H1 (cell line): ENCODE data around the gene MKKS. TPM values are rescaled to one million over a fixed set of nuclear protein-coding genes. Genes with fewer than 3 reads are reported as not detected.
A peak's percentile ranks its signal among the peaks of the same experiment; 100 is the strongest.

Experiments
- CTCF ChIA-PET: fragments of 300-600 bp; sonication (Branson Sonifier 250); formaldehyde crosslinking; loops from one replicate; lab custom pipeline; 2021; ENCODE audit not compliant: partially characterized antibody; lab: Charles Lee
- POLR2A ChIA-PET: fragments of 300-600 bp; sonication (Branson Sonifier 250); formaldehyde crosslinking; loops from one replicate; lab custom pipeline; 2021; ENCODE audit warnings: inconsistent platforms; ENCODE audit not compliant: partially characterized antibody; lab: Charles Lee
- DNase-seq, 2 experiments: peaks; one replicate each; pipeline versions ENCODE4 v3.0.0 to v3.0.0-alpha.2; 2010 to 2022; ENCODE audit warnings: low spot score in 2 of 2, low read depth in 1 of 2, mixed read lengths in 1 of 2
- FAIRE-seq: peaks from 2 replicates; lab custom pipeline; 2011; peaks lifted over from hg19 to GRCh38; lab: Jason Lieb, UNC
- H2AFZ ChIP-seq: 2 replicates; pipeline ENCODE4 v1.8.1; 2012; ENCODE audit warnings: low read length, inconsistent platforms
- H2AK5ac ChIP-seq: 2 replicates; pipeline ENCODE4 v1.6.1; 2013; ENCODE audit warnings: low read depth, low read length
- H2BK120ac ChIP-seq: replicated peaks from 2 replicates; pipeline ENCODE3; 2013; ENCODE audit warnings: low read depth, low read length, inconsistent platforms
- H2BK12ac ChIP-seq: 2 replicates; pipeline ENCODE4 v1.6.1; 2013; ENCODE audit warnings: low read depth, low read length
- H2BK15ac ChIP-seq: 2 replicates; pipeline ENCODE4 v1.6.1; 2013; ENCODE audit warnings: low read length
- H2BK20ac ChIP-seq: 2 replicates; pipeline ENCODE4 v1.6.1; 2013; ENCODE audit warnings: low read length
- H2BK5ac ChIP-seq: 2 replicates; pipeline ENCODE4 v1.6.1; 2013; ENCODE audit warnings: low read depth, low read length
- H3K14ac ChIP-seq: 2 replicates; pipeline ENCODE4 v1.6.1; 2013; ENCODE audit warnings: inconsistent platforms; ENCODE audit not compliant: insufficient read length
- H3K18ac ChIP-seq: 2 replicates; pipeline ENCODE4 v1.6.1; 2013; ENCODE audit warnings: low read length; ENCODE audit errors: extremely low read depth
- H3K23ac ChIP-seq: 2 replicates; pipeline ENCODE4 v1.6.1; 2013; ENCODE audit warnings: inconsistent platforms; ENCODE audit not compliant: insufficient read length
- H3K23me2 ChIP-seq: 2 replicates; pipeline ENCODE4 v1.6.1; 2013; ENCODE audit warnings: low read depth, low read length
- H3K27ac ChIP-seq: 2 replicates; pipeline ENCODE4 v1.6.1; 2011; ENCODE audit warnings: low read depth, low read length, inconsistent platforms
- H3K27me3 ChIP-seq, 4 experiments: replicated peaks in 1 of 4; 1 replicate in 1 of 4; 2 replicates in 3 of 4; pipeline versions ENCODE4 v1.6.1 to v1.8.1; 2011 to 2013; ENCODE audit warnings: low read length in 3 of 4, mild to moderate bottlenecking in 3 of 4, inconsistent platforms in 2 of 4, mixed read lengths in 2 of 4, moderate library complexity in 1 of 4; ENCODE audit not compliant: control insufficient read depth in 3 of 4, insufficient read depth in 3 of 4; ENCODE audit errors: extremely low read depth in 1 of 4
- H3K36me3 ChIP-seq, 4 experiments: 2 replicates each; pipeline versions ENCODE4 v1.6.1 to v1.8.1; 2011 to 2013; ENCODE audit warnings: mild to moderate bottlenecking in 4 of 4, low read length in 3 of 4, moderate library complexity in 2 of 4, control low read depth in 1 of 4, inconsistent platforms in 1 of 4; ENCODE audit not compliant: insufficient read depth in 4 of 4, control insufficient read depth in 2 of 4
- H3K4ac ChIP-seq: replicated peaks from 2 replicates; pipeline ENCODE3; 2013; ENCODE audit warnings: low read length, low read depth, mixed read lengths, inconsistent platforms; ENCODE audit not compliant: insufficient read length
- H3K4me1 ChIP-seq, 4 experiments: replicated peaks in 1 of 4; 1 replicate in 1 of 4; 2 replicates in 3 of 4; pipeline versions ENCODE4 v1.6.1 to v1.8.1; 2011 to 2013; ENCODE audit warnings: low read length in 3 of 4, inconsistent platforms in 2 of 4, mixed read lengths in 1 of 4; ENCODE audit not compliant: insufficient read depth in 4 of 4, control insufficient read depth in 3 of 4
- H3K4me2 ChIP-seq, 2 experiments: 2 replicates each; pipeline versions ENCODE4 v1.6.1 to v1.8.1; 2011 to 2013; ENCODE audit warnings: low read depth in 2 of 2, low read length in 2 of 2, control low read depth in 1 of 2, inconsistent platforms in 1 of 2, mild to moderate bottlenecking in 1 of 2; ENCODE audit not compliant: insufficient read depth in 1 of 2
- H3K4me3 ChIP-seq, 4 experiments: fragments of 200-600, 300-600 bp in 1 of 4; sonication (generic), shearing (Covaris generic), sonication (Bioruptor Twin) in 1 of 4; 2 replicates each; pipeline versions ENCODE4 v1.5.1 to v1.8.1; 2011 to 2016; ENCODE audit warnings: low read length in 4 of 4, low read depth in 3 of 4, control low read depth in 2 of 4, inconsistent platforms in 2 of 4, mild to moderate bottlenecking in 2 of 4, mixed read lengths in 1 of 4, moderate library complexity in 1 of 4; ENCODE audit not compliant: insufficient read depth in 2 of 4; ENCODE audit errors: extremely low read depth in 1 of 4
- H3K56ac ChIP-seq: replicated peaks from 2 replicates; pipeline ENCODE3; 2013; ENCODE audit warnings: low read depth, mild to moderate bottlenecking, mixed read lengths, low read length, inconsistent platforms; ENCODE audit not compliant: insufficient read length
- H3K79me1 ChIP-seq: 2 replicates; pipeline ENCODE4 v1.6.1; 2013; ENCODE audit warnings: low read depth, low read length, control low read depth
- H3K79me2 ChIP-seq, 2 experiments: 2 replicates each; pipeline versions ENCODE4 v1.6.1 to v1.8.1; 2012 to 2013; ENCODE audit warnings: low read length in 2 of 2, mild to moderate bottlenecking in 2 of 2, inconsistent platforms in 1 of 2; ENCODE audit not compliant: insufficient read depth in 2 of 2, control insufficient read depth in 1 of 2
- H3K9ac ChIP-seq, 4 experiments: replicated peaks in 1 of 4; 1 replicate in 1 of 4; 2 replicates in 3 of 4; pipeline versions ENCODE4 v1.6.1 to v1.8.1; 2011 to 2013; ENCODE audit warnings: low read depth in 3 of 4, low read length in 3 of 4, control low read depth in 2 of 4, mild to moderate bottlenecking in 2 of 4, moderate library complexity in 2 of 4, inconsistent platforms in 1 of 4; ENCODE audit errors: extremely low read depth in 1 of 4
- H3K9me3 ChIP-seq, 2 experiments: 2 replicates each; pipeline versions ENCODE4 v1.6.1 to v1.8.1; 2012 to 2013; ENCODE audit warnings: mild to moderate bottlenecking in 2 of 2, moderate library complexity in 2 of 2, control low read depth in 1 of 2, inconsistent platforms in 1 of 2, low read depth in 1 of 2, low read length in 1 of 2, mixed read lengths in 1 of 2; ENCODE audit not compliant: insufficient read depth in 2 of 2
- H4K20me1 ChIP-seq, 2 experiments: replicated peaks in 1 of 2; 2 replicates each; pipeline versions ENCODE3 to v1.8.1; 2011 to 2013; ENCODE audit warnings: inconsistent platforms in 2 of 2, low read length in 2 of 2, mild to moderate bottlenecking in 1 of 2; ENCODE audit not compliant: insufficient read depth in 2 of 2, control insufficient read depth in 1 of 2
- H4K5ac ChIP-seq: 2 replicates; pipeline ENCODE4 v1.6.1; 2013; ENCODE audit warnings: low read length, low read depth, mixed read lengths, inconsistent platforms; ENCODE audit not compliant: insufficient read length
- H4K8ac ChIP-seq: 2 replicates; pipeline ENCODE4 v1.8.0; 2013; ENCODE audit warnings: mild to moderate bottlenecking, moderate library complexity, low read length, inconsistent platforms; ENCODE audit not compliant: insufficient read depth; ENCODE audit errors: extremely low read depth
- H4K91ac ChIP-seq: replicated peaks from 2 replicates; pipeline ENCODE3; 2013; ENCODE audit warnings: low read length, mixed read lengths, inconsistent platforms; ENCODE audit not compliant: insufficient read length
- BCL11A ChIP-seq, 2 experiments: IDR thresholded peaks; one replicate each; pipeline ENCODE4 v1.6.1; 2011; ENCODE audit warnings: low read depth in 2 of 2, low read length in 2 of 2, mild to moderate bottlenecking in 2 of 2
- KDM1A ChIP-seq: fragments of 200-600, 300-600 bp; sonication (generic); IDR thresholded peaks from 2 replicates; pipeline ENCODE4 v1.7.1; 2016; ENCODE audit warnings: mild to moderate bottlenecking, low read length, borderline replicate concordance
- NRF1 ChIP-seq: IDR thresholded peaks from 2 replicates; pipeline ENCODE4 v1.6.1; 2011; ENCODE audit warnings: mild to moderate bottlenecking, low read depth, low read length, improper control_type of control experiment
- WGBS, 2 experiments: shearing (Covaris generic) in 1 of 2; methylation state at CpG; one replicate each; pipeline versions ENCODE4 v1.1.6 to v1.1.7; 2013 to 2015; ENCODE audit warnings: low lambda C conversion rate in 2 of 2, mixed read lengths in 2 of 2, inconsistent platforms in 1 of 2, low coverage in 1 of 2, missing lambda C conversion rate in 1 of 2; ENCODE audit not compliant: insufficient replicate concordance in 2 of 2, insufficient coverage in 1 of 2, insufficient read length in 1 of 2; ENCODE audit errors: extremely low coverage in 1 of 2, missing lambda C conversion rate in 1 of 2; 5-methylcytosine and 5-hydroxymethylcytosine counted together
- polyA plus RNA-seq, 7 experiments: library from polyadenylated mRNA; depleted of rRNA in 3 of 7; stranded (reverse) in 5 of 7; unstranded in 2 of 7; fragments of >200 nt in 5 of 7; fragments of 200-250 nt in 2 of 7; gene quantifications; 1 replicate in 5 of 7; 2 replicates in 1 of 7; 4 replicates in 1 of 7; pipeline versions ENCODE4 v1.2.1 to v1.2.3, GENCODE V29; 2011 to 2013; ENCODE audit warnings: missing spikeins in 2 of 7, mixed read lengths in 2 of 7
- total RNA-seq: library from RNA; stranded (reverse); fragmentation: NEBNext Ultra II Directional; extraction: Animal tissue kit (Norgen Biotek cat#: 25700); gene quantifications from 2 replicates; pipeline ENCODE4 v1.2.1, GENCODE V29; 2021
- TF ChIP-seq, protein P1 (sequence below): IDR thresholded peaks from 2 replicates; pipeline ENCODE4 v1.6.1; 2012; ENCODE audit warnings: inconsistent platforms

The MKKS gene
- total and polyA plus RNA-seq, 2 of the 8 experiments (the other 6 are each of a cell fraction or from before 2014, with no cell fraction given): 15.9 to 24.8 TPM

DNA sequence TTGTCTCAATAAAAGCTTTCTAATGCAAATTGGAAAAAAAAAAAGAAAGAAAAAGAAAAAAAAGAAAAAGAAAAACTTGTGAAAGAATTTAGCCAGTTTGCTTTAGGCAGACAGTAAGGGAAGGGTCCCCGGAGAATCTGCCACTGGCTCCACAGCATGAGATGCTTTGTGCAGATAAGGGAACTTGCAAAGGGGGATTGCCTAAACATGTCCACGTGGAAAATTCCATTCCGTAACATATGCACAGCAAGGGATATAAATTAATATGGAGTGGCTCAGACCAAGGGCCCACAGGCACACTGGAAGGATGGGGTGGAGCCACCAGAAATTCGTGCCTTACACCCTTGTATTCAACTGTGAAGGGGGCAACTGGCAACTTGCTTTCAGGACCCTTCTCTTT, 45.4 kb downstream of the MKKS start:
- Histone ChIP-seq H2AK5ac (no peak overlapping the region), H4K5ac (no peak overlapping the region), H3K4ac (no peak overlapping the region), H3K79me2 (no peaks in the 10 kb centered on the region), H3K4me1 (no peaks in the 10 kb centered on the region), H3K18ac (no peak overlapping the region), H3K9me3 (no peaks in the 10 kb centered on the region), H3K4me3 (no peak overlapping the region), H3K27me3 (no peaks in the 10 kb centered on the region), H3K36me3 (no peaks in the 10 kb centered on the region), H3K23ac (no peak overlapping the region), H4K20me1 (no peaks in the 10 kb centered on the region), H3K23me2 (no peaks in the 10 kb centered on the region), H2BK15ac (no peak overlapping the region), H2BK12ac (no peak overlapping the region), H3K4me2 (no peak overlapping the region), H3K14ac (no peak overlapping the region), H3K9ac (no peak overlapping the region), H3K27ac (no peak overlapping the region), H2BK120ac (no peak overlapping the region), H2BK20ac (no peak overlapping the region), H3K79me1 (no peaks in the 10 kb centered on the region), H4K8ac (no peak overlapping the region), H4K91ac (no peak overlapping the region), H2AFZ (peak overlapping the region; percentile 69; the same call in 1 of the 2 replicates), H2BK5ac (0 out of 2 replicates have a peak overlapping the region, but pooled peaks have one; percentile 12), H3K56ac (no peak overlapping the region)
- DNase-seq (no peak), FAIRE-seq (no peak)
- WGBS, 2 experiments: 68% methylated on average over 4 of the region's 4 CpGs; no CpG with 5 or more reads in 1 of the 2 experiments
- POLR2A ChIA-PET: interaction anchor here (1.2 kb wide), 1 partner anchor 47 kb away, joined by 4 read pairs; the partner anchor contains the start of gene SLX4IP
- CTCF ChIA-PET: interaction anchor here (0.8 to 1.1 kb wide), 2 partner anchors 37 to 337 kb away, joined by 3 to 4 read pairs; no protein-coding TSS in a partner anchor
- TF ChIP-seq KDM1A (no peak), BCL11A (IDR thresholded peaks at IDR 0.05; ENCODE audit: low read depth in 2 of 2, low read length in 2 of 2) (no peak), NRF1 (no peak)
- TF ChIP-seq, protein P1, sequence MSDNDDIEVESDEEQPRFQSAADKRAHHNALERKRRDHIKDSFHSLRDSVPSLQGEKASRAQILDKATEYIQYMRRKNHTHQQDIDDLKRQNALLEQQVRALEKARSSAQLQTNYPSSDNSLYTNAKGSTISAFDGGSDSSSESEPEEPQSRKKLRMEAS: no peak
